PC-9 (cell line): ENCODE data around the gene MRPS5.

ENCODE experiments used
- CTCF ChIP-seq: fragments of 200-600 bp; sonication (generic); conservative IDR thresholded peaks from 2 replicates; pipeline ENCODE4 v1.6.1; 2017; ENCODE audit warnings: mixed run types, antibody characterized with exemption, mild to moderate bottlenecking, moderate library complexity
- EZH2 ChIP-seq: fragments of 200-600 bp; sonication (generic); IDR thresholded peaks from 2 replicates; pipeline ENCODE4 v1.8.0; 2017; ENCODE audit warnings: antibody characterized with exemption, low read depth

- TF ChIP-seq CTCF (no peak), EZH2 (no peak)
Measured at GRCh38 chr2:95038635-95039298, 82.8 kb downstream of the MRPS5 start.
